H1 (cell line): ENCODE measurements around the gene FBXO44. TPM values are rescaled to one million over a fixed set of nuclear protein-coding genes. Genes with fewer than 3 reads are reported as not detected.

ENCODE experiments used
- CTCF ChIA-PET: fragments of 300-600 bp; sonication (Branson Sonifier 250); formaldehyde crosslinking; loops from one replicate; lab custom pipeline; 2021; ENCODE audit not compliant: partially characterized antibody; lab: Charles Lee
- POLR2A ChIA-PET: fragments of 300-600 bp; sonication (Branson Sonifier 250); formaldehyde crosslinking; loops from one replicate; lab custom pipeline; 2021; ENCODE audit warnings: inconsistent platforms; ENCODE audit not compliant: partially characterized antibody; lab: Charles Lee
- DNase-seq, 2 experiments: peaks; one replicate each; pipeline versions ENCODE4 v3.0.0 to v3.0.0-alpha.2; 2010 to 2022; ENCODE audit warnings: low spot score in 2 of 2, low read depth in 1 of 2, mixed read lengths in 1 of 2
- FAIRE-seq: peaks from 2 replicates; lab custom pipeline; 2011; peaks lifted over from hg19 to GRCh38; lab: Jason Lieb, UNC
- H2AFZ ChIP-seq: 2 replicates; pipeline ENCODE4 v1.8.1; 2012; ENCODE audit warnings: low read length, inconsistent platforms
- H2AK5ac ChIP-seq: 2 replicates; pipeline ENCODE4 v1.6.1; 2013; ENCODE audit warnings: low read depth, low read length
- H2BK120ac ChIP-seq: replicated peaks from 2 replicates; pipeline ENCODE3; 2013; ENCODE audit warnings: low read depth, low read length, inconsistent platforms
- H2BK12ac ChIP-seq: 2 replicates; pipeline ENCODE4 v1.6.1; 2013; ENCODE audit warnings: low read depth, low read length
- H2BK15ac ChIP-seq: 2 replicates; pipeline ENCODE4 v1.6.1; 2013; ENCODE audit warnings: low read length
- H2BK20ac ChIP-seq: 2 replicates; pipeline ENCODE4 v1.6.1; 2013; ENCODE audit warnings: low read length
- H2BK5ac ChIP-seq: 2 replicates; pipeline ENCODE4 v1.6.1; 2013; ENCODE audit warnings: low read depth, low read length
- H3K14ac ChIP-seq: 2 replicates; pipeline ENCODE4 v1.6.1; 2013; ENCODE audit warnings: inconsistent platforms; ENCODE audit not compliant: insufficient read length
- H3K18ac ChIP-seq: 2 replicates; pipeline ENCODE4 v1.6.1; 2013; ENCODE audit warnings: low read length; ENCODE audit errors: extremely low read depth
- H3K23ac ChIP-seq: 2 replicates; pipeline ENCODE4 v1.6.1; 2013; ENCODE audit warnings: inconsistent platforms; ENCODE audit not compliant: insufficient read length
- H3K23me2 ChIP-seq: 2 replicates; pipeline ENCODE4 v1.6.1; 2013; ENCODE audit warnings: low read depth, low read length
- H3K27ac ChIP-seq: 2 replicates; pipeline ENCODE4 v1.6.1; 2011; ENCODE audit warnings: low read depth, low read length, inconsistent platforms
- H3K27me3 ChIP-seq, 4 experiments: replicated peaks in 1 of 4; 1 replicate in 1 of 4; 2 replicates in 3 of 4; pipeline versions ENCODE4 v1.6.1 to v1.8.1; 2011 to 2013; ENCODE audit warnings: low read length in 3 of 4, mild to moderate bottlenecking in 3 of 4, inconsistent platforms in 2 of 4, mixed read lengths in 2 of 4, moderate library complexity in 1 of 4; ENCODE audit not compliant: control insufficient read depth in 3 of 4, insufficient read depth in 3 of 4; ENCODE audit errors: extremely low read depth in 1 of 4
- H3K36me3 ChIP-seq, 4 experiments: 2 replicates each; pipeline versions ENCODE4 v1.6.1 to v1.8.1; 2011 to 2013; ENCODE audit warnings: mild to moderate bottlenecking in 4 of 4, low read length in 3 of 4, moderate library complexity in 2 of 4, control low read depth in 1 of 4, inconsistent platforms in 1 of 4; ENCODE audit not compliant: insufficient read depth in 4 of 4, control insufficient read depth in 2 of 4
- H3K4ac ChIP-seq: replicated peaks from 2 replicates; pipeline ENCODE3; 2013; ENCODE audit warnings: low read length, low read depth, mixed read lengths, inconsistent platforms; ENCODE audit not compliant: insufficient read length
- H3K4me1 ChIP-seq, 4 experiments: replicated peaks in 1 of 4; 1 replicate in 1 of 4; 2 replicates in 3 of 4; pipeline versions ENCODE4 v1.6.1 to v1.8.1; 2011 to 2013; ENCODE audit warnings: low read length in 3 of 4, inconsistent platforms in 2 of 4, mixed read lengths in 1 of 4; ENCODE audit not compliant: insufficient read depth in 4 of 4, control insufficient read depth in 3 of 4
- H3K4me2 ChIP-seq, 2 experiments: 2 replicates each; pipeline versions ENCODE4 v1.6.1 to v1.8.1; 2011 to 2013; ENCODE audit warnings: low read depth in 2 of 2, low read length in 2 of 2, control low read depth in 1 of 2, inconsistent platforms in 1 of 2, mild to moderate bottlenecking in 1 of 2; ENCODE audit not compliant: insufficient read depth in 1 of 2
- H3K4me3 ChIP-seq, 4 experiments: fragments of 200-600, 300-600 bp in 1 of 4; sonication (generic), shearing (Covaris generic), sonication (Bioruptor Twin) in 1 of 4; 2 replicates each; pipeline versions ENCODE4 v1.5.1 to v1.8.1; 2011 to 2016; ENCODE audit warnings: low read length in 4 of 4, low read depth in 3 of 4, control low read depth in 2 of 4, inconsistent platforms in 2 of 4, mild to moderate bottlenecking in 2 of 4, mixed read lengths in 1 of 4, moderate library complexity in 1 of 4; ENCODE audit not compliant: insufficient read depth in 2 of 4; ENCODE audit errors: extremely low read depth in 1 of 4
- H3K56ac ChIP-seq: replicated peaks from 2 replicates; pipeline ENCODE3; 2013; ENCODE audit warnings: low read depth, mild to moderate bottlenecking, mixed read lengths, low read length, inconsistent platforms; ENCODE audit not compliant: insufficient read length
- H3K79me1 ChIP-seq: 2 replicates; pipeline ENCODE4 v1.6.1; 2013; ENCODE audit warnings: low read depth, low read length, control low read depth
- H3K79me2 ChIP-seq, 2 experiments: 2 replicates each; pipeline versions ENCODE4 v1.6.1 to v1.8.1; 2012 to 2013; ENCODE audit warnings: low read length in 2 of 2, mild to moderate bottlenecking in 2 of 2, inconsistent platforms in 1 of 2; ENCODE audit not compliant: insufficient read depth in 2 of 2, control insufficient read depth in 1 of 2
- H3K9ac ChIP-seq, 4 experiments: replicated peaks in 1 of 4; 1 replicate in 1 of 4; 2 replicates in 3 of 4; pipeline versions ENCODE4 v1.6.1 to v1.8.1; 2011 to 2013; ENCODE audit warnings: low read depth in 3 of 4, low read length in 3 of 4, control low read depth in 2 of 4, mild to moderate bottlenecking in 2 of 4, moderate library complexity in 2 of 4, inconsistent platforms in 1 of 4; ENCODE audit errors: extremely low read depth in 1 of 4
- H3K9me3 ChIP-seq, 2 experiments: 2 replicates each; pipeline versions ENCODE4 v1.6.1 to v1.8.1; 2012 to 2013; ENCODE audit warnings: mild to moderate bottlenecking in 2 of 2, moderate library complexity in 2 of 2, control low read depth in 1 of 2, inconsistent platforms in 1 of 2, low read depth in 1 of 2, low read length in 1 of 2, mixed read lengths in 1 of 2; ENCODE audit not compliant: insufficient read depth in 2 of 2
- H4K20me1 ChIP-seq, 2 experiments: replicated peaks in 1 of 2; 2 replicates each; pipeline versions ENCODE3 to v1.8.1; 2011 to 2013; ENCODE audit warnings: inconsistent platforms in 2 of 2, low read length in 2 of 2, mild to moderate bottlenecking in 1 of 2; ENCODE audit not compliant: insufficient read depth in 2 of 2, control insufficient read depth in 1 of 2
- H4K5ac ChIP-seq: 2 replicates; pipeline ENCODE4 v1.6.1; 2013; ENCODE audit warnings: low read length, low read depth, mixed read lengths, inconsistent platforms; ENCODE audit not compliant: insufficient read length
- H4K8ac ChIP-seq: 2 replicates; pipeline ENCODE4 v1.8.0; 2013; ENCODE audit warnings: mild to moderate bottlenecking, moderate library complexity, low read length, inconsistent platforms; ENCODE audit not compliant: insufficient read depth; ENCODE audit errors: extremely low read depth
- H4K91ac ChIP-seq: replicated peaks from 2 replicates; pipeline ENCODE3; 2013; ENCODE audit warnings: low read length, mixed read lengths, inconsistent platforms; ENCODE audit not compliant: insufficient read length
- CREB1 ChIP-seq: IDR thresholded peaks from 2 replicates; pipeline ENCODE4 v1.6.1; 2012; ENCODE audit warnings: inconsistent platforms
- GTF2F1 ChIP-seq: IDR thresholded peaks from 2 replicates; pipeline ENCODE4 v1.6.1; 2012; ENCODE audit warnings: low read depth, low read length, improper control_type of control experiment, borderline replicate concordance
- HDAC2 ChIP-seq, 2 experiments: fragments of 300-600 bp in 1 of 2; sonication (generic) in 1 of 2; IDR thresholded peaks; 2 replicates each; pipeline ENCODE4 v1.6.1; 2011 to 2012; ENCODE audit warnings: low read depth in 2 of 2, low read length in 2 of 2, mild to moderate bottlenecking in 2 of 2, moderate library complexity in 2 of 2, borderline replicate concordance in 1 of 2, inconsistent platforms in 1 of 2
- MAX ChIP-seq: IDR thresholded peaks from 2 replicates; pipeline ENCODE4 v1.6.1; 2012; ENCODE audit warnings: inconsistent platforms
- RAD21 ChIP-seq, 2 experiments: IDR thresholded peaks in 1 of 2; conservative IDR thresholded peaks in 1 of 2; 2 replicates each; pipeline ENCODE4 v1.6.1; 2011; ENCODE audit warnings: low read depth in 2 of 2, low read length in 2 of 2, improper control_type of control experiment in 1 of 2, inconsistent platforms in 1 of 2, mild to moderate bottlenecking in 1 of 2, moderate library complexity in 1 of 2
- RBBP5 ChIP-seq: IDR thresholded peaks from 2 replicates; pipeline ENCODE4 v1.7.1; 2012; ENCODE audit warnings: low read depth, mild to moderate bottlenecking, inconsistent platforms, low read length, moderate library complexity, borderline replicate concordance
- RFX5 ChIP-seq: IDR thresholded peaks from 2 replicates; pipeline ENCODE4 v1.6.1; 2011; ENCODE audit warnings: low read depth, low read length, improper control_type of control experiment, borderline replicate concordance
- SIX5 ChIP-seq: IDR thresholded peaks from 2 replicates; pipeline ENCODE4 v1.6.1; 2011; ENCODE audit warnings: mild to moderate bottlenecking, low read depth, low read length
- USF2 ChIP-seq: IDR thresholded peaks from 2 replicates; pipeline ENCODE4 v1.6.1; 2011; ENCODE audit warnings: low read length, improper control_type of control experiment
- YY1 ChIP-seq: IDR thresholded peaks from 2 replicates; pipeline ENCODE4 v1.6.1; 2011; ENCODE audit warnings: low read depth, mild to moderate bottlenecking, low read length
- WGBS, 2 experiments: shearing (Covaris generic) in 1 of 2; methylation state at CpG; one replicate each; pipeline versions ENCODE4 v1.1.6 to v1.1.7; 2013 to 2015; ENCODE audit warnings: low lambda C conversion rate in 2 of 2, mixed read lengths in 2 of 2, inconsistent platforms in 1 of 2, low coverage in 1 of 2, missing lambda C conversion rate in 1 of 2; ENCODE audit not compliant: insufficient replicate concordance in 2 of 2, insufficient coverage in 1 of 2, insufficient read length in 1 of 2; ENCODE audit errors: extremely low coverage in 1 of 2, missing lambda C conversion rate in 1 of 2; 5-methylcytosine and 5-hydroxymethylcytosine counted together
- polyA plus RNA-seq, 7 experiments: library from polyadenylated mRNA; depleted of rRNA in 3 of 7; stranded (reverse) in 5 of 7; unstranded in 2 of 7; fragments of >200 nt in 5 of 7; fragments of 200-250 nt in 2 of 7; gene quantifications; 1 replicate in 5 of 7; 2 replicates in 1 of 7; 4 replicates in 1 of 7; pipeline versions ENCODE4 v1.2.1 to v1.2.3, GENCODE V29; 2011 to 2013; ENCODE audit warnings: missing spikeins in 2 of 7, mixed read lengths in 2 of 7
- total RNA-seq: library from RNA; stranded (reverse); fragmentation: NEBNext Ultra II Directional; extraction: Animal tissue kit (Norgen Biotek cat#: 25700); gene quantifications from 2 replicates; pipeline ENCODE4 v1.2.1, GENCODE V29; 2021
- TF ChIP-seq, protein P1 (sequence below): IDR thresholded peaks from 2 replicates; pipeline ENCODE4 v1.6.1; 2012; ENCODE audit warnings: inconsistent platforms

The FBXO44 gene
- total and polyA plus RNA-seq, 2 of the 8 experiments (the other 6 are each of a cell fraction or from before 2014, with no cell fraction given): 27.0 to 27.2 TPM

DNA sequence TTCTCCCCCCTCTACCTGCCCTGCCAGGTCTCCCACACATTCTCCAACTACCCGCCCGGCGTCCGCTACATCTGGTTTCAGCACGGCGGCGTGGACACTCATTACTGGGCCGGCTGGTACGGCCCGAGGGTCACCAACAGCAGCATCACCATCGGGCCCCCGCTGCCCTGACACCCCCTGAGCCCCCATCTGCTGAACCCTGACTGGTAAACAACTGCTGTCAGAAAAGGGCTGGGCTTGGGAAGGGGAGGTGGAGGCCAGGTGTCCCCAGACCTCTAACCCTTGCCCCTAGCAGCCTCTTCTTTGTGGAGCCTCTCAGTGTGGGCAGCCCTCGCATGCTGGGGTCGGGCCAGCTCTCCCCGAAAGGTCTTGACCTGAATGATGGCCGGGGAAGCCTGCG, 6.4 kb downstream of the FBXO44 start:
- peaks cover 2 to 29% (median 8%) of the 10 kb centered on the region in 4 experiments; a peak in 5 of 8 replicates for H3K36me3 ChIP-seq
- DNase-seq: no peak
- no peak overlapping the region for H3K9ac ChIP-seq
- H4K8ac ChIP-seq: no peak overlapping the region
- CTCF ChIA-PET: interaction anchor here (1.2 to 7.1 kb wide), 4 partner anchors 19 to 58 kb away, joined by 3 to 104 read pairs (median 6); no protein-coding TSS in a partner anchor
- H3K27ac ChIP-seq: no peak overlapping the region
- no peak overlapping the region for H2BK5ac ChIP-seq
- 91% methylated on average over 17 of the region's 17 CpGs; no CpG with 5 or more reads in 1 of the 2 experiments for WGBS, 2 experiments
- no peak overlapping the region for H2BK20ac ChIP-seq
- no peak overlapping the region for H2BK120ac ChIP-seq
- FAIRE-seq: no peak
- H3K4me3 ChIP-seq: no peak overlapping the region
- H3K56ac ChIP-seq: no peak overlapping the region
- no peaks in the 10 kb centered on the region; a peak in 2 of 7 replicates for H3K27me3 ChIP-seq
- H3K23me2 ChIP-seq: 0 out of 2 replicates have a peak, but pooled peaks cover 2% of the 10 kb centered on the region
- H3K14ac ChIP-seq: no peak overlapping the region
- H2AFZ ChIP-seq: no peak overlapping the region
- no peak overlapping the region for H3K18ac ChIP-seq
- H3K4ac ChIP-seq: no peak overlapping the region
- TF ChIP-seq YY1: no peak
- TF ChIP-seq HDAC2 (IDR thresholded peaks at IDR 0.05; ENCODE audit: borderline replicate concordance in 1 of 2, low read depth in 2 of 2, low read length in 2 of 2): no peak
- no peak for TF ChIP-seq RBBP5
- no peak for TF ChIP-seq MAX
- no peak for TF ChIP-seq RAD21 (IDR thresholded peaks at IDR 0.05 in 1 of 2, conservative IDR thresholded peaks at IDR 0.05 in 1 of 2; ENCODE audit: low read depth in 2 of 2, low read length in 2 of 2)
- no peak for TF ChIP-seq RFX5
- TF ChIP-seq, protein P1, sequence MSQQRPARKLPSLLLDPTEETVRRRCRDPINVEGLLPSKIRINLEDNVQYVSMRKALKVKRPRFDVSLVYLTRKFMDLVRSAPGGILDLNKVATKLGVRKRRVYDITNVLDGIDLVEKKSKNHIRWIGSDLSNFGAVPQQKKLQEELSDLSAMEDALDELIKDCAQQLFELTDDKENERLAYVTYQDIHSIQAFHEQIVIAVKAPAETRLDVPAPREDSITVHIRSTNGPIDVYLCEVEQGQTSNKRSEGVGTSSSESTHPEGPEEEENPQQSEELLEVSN: no peak
- no peak for TF ChIP-seq CREB1
- no peak for TF ChIP-seq SIX5
- TF ChIP-seq GTF2F1: no peak
- TF ChIP-seq USF2: no peak
- TF ChIP-seq, all 59 proteins: peak for 0
- H4K5ac ChIP-seq: no peak overlapping the region
- no peak overlapping the region for H4K91ac ChIP-seq
- H4K20me1 ChIP-seq: peaks cover 2 to 12% of the 10 kb centered on the region in 2 experiments
- no peak overlapping the region for H3K23ac ChIP-seq
- no peak overlapping the region for H2BK12ac ChIP-seq
- H3K79me2 ChIP-seq: no peaks in the 10 kb centered on the region
- no peak overlapping the region for H3K4me2 ChIP-seq
- POLR2A ChIA-PET: interaction anchor here (0.9 to 30.0 kb wide), 6 partner anchors 10 to 172 kb away, joined by 3 to 1025 read pairs (median 3); partner anchors contain the start of genes DRAXIN and MAD2L2
- H3K9me3 ChIP-seq: no peaks in the 10 kb centered on the region
- no peak overlapping the region for H2AK5ac ChIP-seq
- no peaks in the 10 kb centered on the region for H3K79me1 ChIP-seq
- no peaks in the 10 kb centered on the region for H3K4me1 ChIP-seq
- H2BK15ac ChIP-seq: no peak overlapping the region
